Sigmoid colon (tissue), 7 donors: Measurements from ENCODE around the gene PIP5KL1. TPM values are rescaled to one million over a fixed set of nuclear protein-coding genes. Genes with fewer than 3 reads are reported as not detected.

Source experiments
- DNase-seq: peaks from one replicate; pipeline ENCODE4 v3.0.0-alpha.2; 2019
- H3K27ac ChIP-seq, 4 donors: fragments of 200-600 bp; sonication (generic); one replicate each; pipeline ENCODE4 v1.5.1; 2016 to 2019; ENCODE audit warnings: mild to moderate bottlenecking in 1 of 4
- H3K27me3 ChIP-seq, 3 donors: fragments of 200-600 bp; sonication (generic); one replicate each; pipeline ENCODE4 v1.5.1; 2019; ENCODE audit warnings: mild to moderate bottlenecking in 1 of 3
- H3K36me3 ChIP-seq, 4 donors: fragments of 200-600 bp; sonication (generic); one replicate each; pipeline ENCODE4 v1.5.1; 2016 to 2019
- H3K4me1 ChIP-seq, 4 donors: fragments of 200-600 bp; sonication (generic); one replicate each; pipeline ENCODE4 v1.5.1; 2017 to 2019
- H3K4me3 ChIP-seq, 4 donors: fragments of 200-600 bp; sonication (generic); one replicate each; pipeline ENCODE4 v1.5.1; 2017 to 2019; ENCODE audit warnings: mild to moderate bottlenecking in 2 of 4, moderate library complexity in 1 of 4
- H3K9me3 ChIP-seq, 4 donors: fragments of 200-600 bp in 3 of 4; sonication (generic) in 3 of 4; one replicate each; pipeline versions ENCODE4 v1.5.1 to v1.6.1; 2013 to 2019
- CTCF ChIP-seq, 4 experiments: fragments of 450-650 bp in 3 of 4; fragments of 200-600 bp in 1 of 4; IDR thresholded peaks; one replicate each; pipeline ENCODE4 v1.5.1; 2016 to 2019; ENCODE audit warnings: antibody characterized with exemption in 4 of 4, mild to moderate bottlenecking in 3 of 4, moderate library complexity in 2 of 4
- EP300 ChIP-seq, 4 donors: sonication (generic); formaldehyde crosslinking; IDR thresholded peaks; one replicate each; pipeline ENCODE4 v1.6.1; 2017; ENCODE audit warnings: antibody characterized with exemption in 4 of 4
- POLR2A ChIP-seq, 2 donors: fragments of 450-650 bp; IDR thresholded peaks; one replicate each; pipeline ENCODE4 v1.6.1; 2016; ENCODE audit warnings: antibody characterized with exemption in 2 of 2, mild to moderate bottlenecking in 2 of 2, moderate library complexity in 2 of 2
- POLR2AphosphoS5 ChIP-seq, 4 donors: sonication (generic); formaldehyde crosslinking; IDR thresholded peaks; one replicate each; pipeline ENCODE4 v1.6.1; 2017; ENCODE audit warnings: antibody characterized with exemption in 4 of 4
- WGBS, 2 donors: extraction: QIAGEN DNeasy Blood & Tissue Kit; methylation state at CpG; one replicate each; pipeline ENCODE4 v1.1.7; 2013; 5-methylcytosine and 5-hydroxymethylcytosine counted together
- intact Hi-C: fragments of 100-400 bp; cut with DNase I; formaldehyde crosslinking; loops from one replicate; pipeline ENCODE4 v1.15.1; 2023
- polyA plus RNA-seq, 3 donors: library from polyadenylated mRNA; stranded (reverse); fragments of 200-250 nt; gene quantifications; one replicate each; pipeline ENCODE4 v1.2.3, GENCODE V29; 2013
- total RNA-seq, 4 donors: library from RNA; depleted of rRNA; stranded (reverse); fragments of >200 nt; gene quantifications; one replicate each; pipeline ENCODE4 v1.1.0, GENCODE V29; 2016
- donor health status: healthy with polysubstance abuse.
- donor health status: Bipolar disorder and iron deficiency.
- donor health status: healthy.

The PIP5KL1 gene
- total and polyA plus RNA-seq, 7 donors, result 0.16 to 4.2 (median 2.1) TPM; not detected in 1

GRCh38 chr9:127878652-127879390, 51.8 kb downstream of the PIP5KL1 start:
- intact Hi-C loops, result loop anchor here (1.0 to 5.0 kb wide), 2 partner anchors 18 to 38 kb away; partner anchors contain the start of gene ST6GALNAC4
- no peak overlapping the region for H3K4me3 ChIP-seq
- 49 to 62% methylated on average over 8 of the region's 8 CpGs for WGBS, 2 donors

DNA sequence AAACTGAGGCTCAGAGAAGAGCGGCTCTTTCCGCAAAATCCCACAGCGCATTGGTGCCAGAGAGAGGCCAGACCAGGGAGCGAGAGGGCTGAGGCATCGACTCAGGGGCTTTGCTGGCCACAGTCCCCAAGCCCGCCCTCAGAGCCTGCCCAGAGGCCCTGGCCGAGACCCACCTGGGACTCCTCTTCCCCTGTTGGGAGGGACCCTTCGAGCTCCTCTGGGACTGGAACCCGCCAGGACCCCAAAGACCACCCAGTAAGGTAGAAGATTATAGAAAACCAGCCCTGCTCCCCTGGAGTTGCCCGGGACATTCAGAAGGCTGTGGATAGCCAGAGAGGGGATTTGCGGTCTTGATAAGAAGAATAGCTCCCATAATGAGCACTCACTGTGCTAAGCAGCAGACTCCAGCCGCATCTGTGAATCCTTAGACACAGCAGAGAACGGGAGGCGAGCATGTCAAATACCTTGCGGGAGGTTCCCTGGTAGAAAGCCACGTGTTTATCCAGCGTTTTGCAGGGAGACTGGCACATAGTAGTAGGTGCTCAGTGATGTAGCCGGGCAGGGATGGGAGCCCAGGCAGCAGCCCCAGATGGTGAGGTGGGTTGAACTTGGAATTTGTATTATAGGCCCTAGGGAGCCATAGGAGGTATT, 52.5 kb downstream of the PIP5KL1 start:
- H3K9me3 ChIP-seq, result no peaks in the 10 kb centered on the region
- H3K36me3 ChIP-seq, result no peaks in the 10 kb centered on the region
- WGBS, 2 donors, result 42 to 67% methylated on average over 18 of the region's 18 CpGs
- peak overlapping the region; percentile 82 to 87 (median 84) for H3K27ac ChIP-seq
- H3K4me3 ChIP-seq, result peak overlapping the region; percentile 45 to 74 (median 62)
- peaks cover 0 to 54% (median 50%) of the 10 kb centered on the region in 4 donors for H3K4me1 ChIP-seq
- no peaks in the 10 kb centered on the region for H3K27me3 ChIP-seq
- TF ChIP-seq EP300 (IDR thresholded peaks at IDR 0.05) (no peak), POLR2A (IDR thresholded peaks at IDR 0.05) (no peak), POLR2AphosphoS5 (IDR thresholded peaks at IDR 0.05) (no peak), CTCF (IDR thresholded peaks at IDR 0.05) (no peak)
- intact Hi-C loops, result loop anchor here (1.0 to 5.0 kb wide), 2 partner anchors 19 to 39 kb away; partner anchors contain the start of gene ST6GALNAC4
- peak; percentile 64 for DNase-seq

More at GRCh38 chr9:127878652-127879390, 51.8 kb downstream of the PIP5KL1 start:
- DNase-seq, result no peak
- TF ChIP-seq EP300 (IDR thresholded peaks at IDR 0.05), result no peak
- no peak for TF ChIP-seq POLR2AphosphoS5 (IDR thresholded peaks at IDR 0.05)
- TF ChIP-seq CTCF (IDR thresholded peaks at IDR 0.05), result no peak
- no peak for TF ChIP-seq POLR2A (IDR thresholded peaks at IDR 0.05)
- Histone ChIP-seq H3K27me3 (no peaks in the 10 kb centered on the region), H3K4me1 (peaks cover 0 to 47% (median 44%) of the 10 kb centered on the region in 4 donors), H3K36me3 (no peaks in the 10 kb centered on the region), H3K27ac (peak overlapping the region in 2 of 4 donors; percentile 82 to 87), H3K9me3 (no peaks in the 10 kb centered on the region)

- peaks cover 0 to 56% (median 52%) of the 10 kb centered on the region in 4 donors for H3K4me1 ChIP-seq
- intact Hi-C loops, result loop anchor here (5.0 kb wide), 1 partner anchor 40 kb away; the partner anchor contains the start of gene ST6GALNAC4
- 2 to 5% methylated on average over 44 of the region's 44 CpGs for WGBS, 2 donors
- H3K4me3 ChIP-seq, result peak within 1 kb of the TSS; percentile 45 to 74 (median 62)
- peak within 1 kb of the TSS; percentile 82 to 87 (median 84) for H3K27ac ChIP-seq
- H3K27me3 ChIP-seq, result no peaks in the 10 kb centered on the region
- no peaks in the 10 kb centered on the region for H3K9me3 ChIP-seq
- H3K36me3 ChIP-seq, result peaks cover 0 to 5% (median 2%) of the 10 kb centered on the region in 4 donors
- TF ChIP-seq CTCF (IDR thresholded peaks at IDR 0.05) (no peak), POLR2AphosphoS5 (IDR thresholded peaks at IDR 0.05) (peak; percentile 67 to 91 (median 78)), POLR2A (IDR thresholded peaks at IDR 0.05) (peak in 1 of 2 donors; percentile 53)
- DNase-seq, result peak; percentile 91
These were observed 53.0 kb downstream of the PIP5KL1 start, which contains the start of gene AK1 for GRCh38 chr9:127877566-127877998. Gene AK1 (minus strand): TSS chr9:127877675. CDS start chr9:127874617, 3,058 bp downstream.

GRCh38 chr9:127876764-127877562, 53.6 kb downstream of the PIP5KL1 start:
- H3K27ac ChIP-seq, result peak overlapping the region; percentile 82 to 87 (median 84)
- H3K27me3 ChIP-seq, result no peaks in the 10 kb centered on the region
- no peak for TF ChIP-seq EP300 (IDR thresholded peaks at IDR 0.05)
- TF ChIP-seq CTCF (IDR thresholded peaks at IDR 0.05), result no peak
- no peak for TF ChIP-seq POLR2AphosphoS5 (IDR thresholded peaks at IDR 0.05)
- no peak for TF ChIP-seq POLR2A (IDR thresholded peaks at IDR 0.05)
- 36 to 42% methylated on average over 26 of the region's 26 CpGs for WGBS, 2 donors
- peak; percentile 78 for DNase-seq
- no peaks in the 10 kb centered on the region for H3K9me3 ChIP-seq
- H3K4me1 ChIP-seq, result peaks cover 0 to 56% (median 52%) of the 10 kb centered on the region in 4 donors
- peaks cover 0 to 11% (median 5%) of the 10 kb centered on the region in 4 donors for H3K36me3 ChIP-seq
- peak overlapping the region; percentile 45 to 74 (median 62) for H3K4me3 ChIP-seq
- intact Hi-C loops, result loop anchor here (5.0 kb wide), 1 partner anchor 40 kb away; the partner anchor contains the start of gene ST6GALNAC4
